ENCODE data around the gene PIEZO1.

The PIEZO1 gene

GRCh38 chr16:88687254-88687576, 97.8 kb downstream of the PIEZO1 start:
- Histone ChIP-seq H3F3A (ENCODE audit: control insufficient read depth, insufficient read depth) (peaks cover 6% of the 10 kb centered on the region; the same call in 1 of the 2 replicates), H3K9me2 (replicated peaks; ENCODE audit: control insufficient read depth, low read length) (no peaks in the 10 kb centered on the region), H3K27ac (ENCODE audit: low read depth, low read length) (no peak overlapping the region), H3K36me3 (ENCODE audit: control insufficient read depth, low read length) (no peaks in the 10 kb centered on the region), H3K4me1 (ENCODE audit: control insufficient read depth, low read length) (peaks cover 46% of the 10 kb centered on the region), H3K4me2 (ENCODE audit: low read length) (no peak overlapping the region), H3K9me3 (ENCODE audit: control insufficient read depth, insufficient read depth, low read length) (no peaks in the 10 kb centered on the region), H4K20me1 (ENCODE audit: control insufficient read depth, insufficient read depth, low read depth, low read length) (no peaks in the 10 kb centered on the region), H3K27me3 (ENCODE audit: control insufficient read depth, low read length) (peaks cover 8% of the 10 kb centered on the region), H3K79me2 (ENCODE audit: control insufficient read depth, low read length) (no peaks in the 10 kb centered on the region), H3K4me3 (ENCODE audit: low read length) (no peak overlapping the region)
- TF ChIP-seq EZH2phosphoT487 (IDR thresholded peaks at IDR 0.05; ENCODE audit: borderline replicate concordance, low read length) = no peak
- TF ChIP-seq CTCF (IDR thresholded peaks at IDR 0.05; ENCODE audit: low read depth, low read length, poor library complexity, severe bottlenecking) = no peak

GRCh38 chr16:88686439-88687253, 98.4 kb downstream of the PIEZO1 start, which contains the start of gene SNAI3:
SNAI3 (minus strand) TSS chr16:88686507; CDS start chr16:88686406, 101 bp downstream.
- Histone ChIP-seq H3K27ac (ENCODE audit: low read depth, low read length) (no peak within 1 kb of the TSS), H3K36me3 (ENCODE audit: control insufficient read depth, low read length) (no peaks in the 10 kb centered on the region), H3K4me1 (ENCODE audit: control insufficient read depth, low read length) (peaks cover 46% of the 10 kb centered on the region), H3K4me3 (ENCODE audit: low read length) (peak within 1 kb of the TSS; percentile 78), H3F3A (ENCODE audit: control insufficient read depth, insufficient read depth) (peaks cover 7% of the 10 kb centered on the region; the same call in 1 of the 2 replicates), H4K20me1 (ENCODE audit: control insufficient read depth, insufficient read depth, low read depth, low read length) (no peaks in the 10 kb centered on the region), H3K9me2 (replicated peaks; ENCODE audit: control insufficient read depth, low read length) (no peaks in the 10 kb centered on the region), H3K79me2 (ENCODE audit: control insufficient read depth, low read length) (no peaks in the 10 kb centered on the region), H3K27me3 (ENCODE audit: control insufficient read depth, low read length) (peaks cover 8% of the 10 kb centered on the region), H3K9me3 (ENCODE audit: control insufficient read depth, insufficient read depth, low read length) (no peaks in the 10 kb centered on the region), H3K4me2 (ENCODE audit: low read length) (peak within 1 kb of the TSS; percentile 95)
- TF ChIP-seq CTCF (IDR thresholded peaks at IDR 0.05; ENCODE audit: low read depth, low read length, poor library complexity, severe bottlenecking) (no peak), EZH2phosphoT487 (IDR thresholded peaks at IDR 0.05; ENCODE audit: borderline replicate concordance, low read length) (no peak)

DNA sequence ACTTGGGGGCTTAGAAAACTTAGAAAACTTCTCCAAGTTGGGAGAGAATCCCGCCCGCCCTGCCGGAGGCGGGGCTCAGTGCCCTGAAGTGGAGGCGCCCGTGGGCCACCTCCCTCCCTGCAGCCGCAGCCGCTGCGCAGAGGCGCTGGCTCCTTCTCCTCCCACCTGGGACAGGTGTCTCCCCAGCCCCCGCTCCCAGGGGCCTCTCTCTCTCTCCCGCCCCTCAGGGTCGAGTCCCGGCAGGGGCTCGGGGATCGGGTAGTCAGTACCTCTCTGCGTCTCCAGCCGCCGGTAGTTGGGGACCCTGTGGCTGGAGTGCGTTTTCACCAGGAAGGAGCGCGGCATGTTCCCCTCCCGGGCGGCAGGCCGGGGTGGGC, 99.0 kb downstream of the PIEZO1 start:
- peaks cover 51% of the 10 kb centered on the region for H3K4me1 ChIP-seq (ENCODE audit: control insufficient read depth, low read length)

More for the DNA sequence above, 99.0 kb downstream of the PIEZO1 start:
- Histone ChIP-seq H3K9me3 (ENCODE audit: control insufficient read depth, insufficient read depth, low read length) (no peaks in the 10 kb centered on the region), H3K4me3 (ENCODE audit: low read length) (peak overlapping the region; percentile 78), H3K27me3 (ENCODE audit: control insufficient read depth, low read length) (peaks cover 8% of the 10 kb centered on the region), H3K79me2 (ENCODE audit: control insufficient read depth, low read length) (no peaks in the 10 kb centered on the region), H3K36me3 (ENCODE audit: control insufficient read depth, low read length) (no peaks in the 10 kb centered on the region), H3K27ac (ENCODE audit: low read depth, low read length) (no peak overlapping the region), H4K20me1 (ENCODE audit: control insufficient read depth, insufficient read depth, low read depth, low read length) (no peaks in the 10 kb centered on the region), H3K9me2 (replicated peaks; ENCODE audit: control insufficient read depth, low read length) (no peaks in the 10 kb centered on the region), H3F3A (ENCODE audit: control insufficient read depth, insufficient read depth) (peaks cover 11% of the 10 kb centered on the region; the same call in 1 of the 2 replicates), H3K4me2 (ENCODE audit: low read length) (peak overlapping the region; percentile 95)
- no peak for TF ChIP-seq EZH2phosphoT487 (IDR thresholded peaks at IDR 0.05; ENCODE audit: borderline replicate concordance, low read length)

Data from DOHH2 (cell line).